Measurements from ENCODE around the gene NBAS.

NBAS gene

DNA sequence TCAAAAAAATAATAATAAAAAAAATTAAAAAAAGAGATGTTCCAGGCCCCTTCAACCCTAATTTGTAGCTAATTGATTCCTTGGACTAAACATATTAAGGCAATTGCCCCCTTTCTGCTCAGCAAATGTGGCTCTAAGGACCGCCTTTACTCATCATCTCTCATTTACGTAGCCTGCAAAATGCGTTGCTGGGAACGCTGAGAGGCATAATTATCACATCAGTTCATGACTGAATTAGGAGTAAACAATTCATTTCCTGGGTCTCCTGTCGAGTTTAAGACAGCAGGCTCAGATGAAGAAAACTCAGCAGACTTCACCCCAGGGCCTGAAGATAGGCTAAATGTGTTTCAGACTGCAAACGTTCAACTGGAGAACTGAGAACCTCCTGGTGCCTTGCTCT, 413.5 kb downstream of the NBAS start:
- H3K14ac ChIP-seq (ENCODE audit: low read length in 2 of 2) = no peak overlapping the region
- H2AFZ ChIP-seq (ENCODE audit: low read depth, low read length) = no peak overlapping the region
- no peak overlapping the region for H2BK120ac ChIP-seq (ENCODE audit: low read depth, low read length)

DNA sequence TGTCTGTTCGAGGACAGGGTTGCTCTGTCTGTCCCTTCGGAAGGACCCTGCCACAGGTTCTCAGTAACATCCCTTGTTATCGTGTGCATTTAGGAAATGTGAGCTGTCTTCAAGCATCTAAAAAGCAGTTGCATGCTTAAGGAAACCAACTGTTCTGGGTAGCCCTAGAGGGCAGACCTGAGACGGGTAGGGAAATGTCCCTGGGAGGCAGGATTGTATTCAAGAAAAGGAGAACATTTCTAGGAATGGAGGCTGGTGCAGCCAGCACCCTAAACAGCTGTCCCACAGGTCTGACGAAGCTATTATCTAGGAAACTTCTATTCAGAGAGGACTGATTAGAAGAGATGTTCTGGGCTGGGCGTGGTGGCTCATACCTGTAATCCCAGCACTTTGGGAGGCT, 414.2 kb downstream of the NBAS start:
- Histone ChIP-seq H2BK15ac (ENCODE audit: low read depth, poor library complexity, severe bottlenecking) (no peak overlapping the region), H2AFZ (ENCODE audit: low read depth, low read length) (no peak overlapping the region), H3K27ac (ENCODE audit: low read length, poor library complexity, severe bottlenecking) (no peak overlapping the region), H3K36me3 (ENCODE audit: control insufficient read depth in 1 of 2, insufficient read depth in 2 of 2, low read depth in 1 of 2, low read length in 2 of 2) (no peaks in the 10 kb centered on the region), H4K91ac (ENCODE audit: low read length) (no peak overlapping the region), H3K4me2 (ENCODE audit: low read length, poor library complexity, severe bottlenecking) (no peak overlapping the region), H3K4me3 (ENCODE audit: insufficient read depth in 1 of 2, low read depth in 1 of 2, low read length in 2 of 2) (no peak overlapping the region), H2AK5ac (ENCODE audit: low read length, severe bottlenecking) (no peak overlapping the region), H3K27me3 (ENCODE audit: control insufficient read depth in 1 of 2, insufficient read depth in 1 of 2, low read length in 2 of 2) (no peaks in the 10 kb centered on the region), H3K4ac (ENCODE audit: low read depth in 1 of 2, low read length in 2 of 2) (no peak overlapping the region), H2BK5ac (ENCODE audit: low read depth, low read length, poor library complexity, severe bottlenecking) (no peak overlapping the region), H3K14ac (ENCODE audit: low read length in 2 of 2) (no peak overlapping the region), H3K9ac (ENCODE audit: low read length) (no peak overlapping the region), H4K8ac (ENCODE audit: low read length) (no peak overlapping the region), H3K18ac (ENCODE audit: low read depth in 1 of 2, low read length in 2 of 2) (no peak overlapping the region), H3K9me3 (ENCODE audit: control insufficient read depth, low read length) (no peaks in the 10 kb centered on the region), H2BK12ac (ENCODE audit: low read length in 2 of 2) (no peak overlapping the region), H3K79me1 (replicated peaks; ENCODE audit: low read length, poor library complexity, severe bottlenecking) (no peaks in the 10 kb centered on the region), H2BK120ac (ENCODE audit: low read depth, low read length) (no peak overlapping the region), H3K23ac (ENCODE audit: low read length in 2 of 2) (no peak overlapping the region), H3K4me1 (ENCODE audit: control insufficient read depth, insufficient read depth, low read depth, low read length) (peaks cover 8% of the 10 kb centered on the region)
- no peak for DNase-seq
- WGBS = 94% methylated on average over 6 of the region's 6 CpGs

More for the DNA sequence above, 413.5 kb downstream of the NBAS start:
- no peak for DNase-seq
- H3K9me3 ChIP-seq (ENCODE audit: control insufficient read depth, low read length) = no peaks in the 10 kb centered on the region
- H2BK15ac ChIP-seq (ENCODE audit: low read depth, poor library complexity, severe bottlenecking) = no peak overlapping the region
- no peak overlapping the region for H3K4me3 ChIP-seq (ENCODE audit: insufficient read depth in 1 of 2, low read depth in 1 of 2, low read length in 2 of 2)
- H3K79me1 ChIP-seq (replicated peaks; ENCODE audit: low read length, poor library complexity, severe bottlenecking) = no peaks in the 10 kb centered on the region
- WGBS = 76% methylated on average over 6 of the region's 6 CpGs
- H3K4ac ChIP-seq (ENCODE audit: low read depth in 1 of 2, low read length in 2 of 2) = no peak overlapping the region
- no peak overlapping the region for H3K9ac ChIP-seq (ENCODE audit: low read length)
- no peak overlapping the region for H2BK12ac ChIP-seq (ENCODE audit: low read length in 2 of 2)
- peaks cover 2% of the 10 kb centered on the region for H3K4me1 ChIP-seq (ENCODE audit: control insufficient read depth, insufficient read depth, low read depth, low read length)
- H4K91ac ChIP-seq (ENCODE audit: low read length) = no peak overlapping the region
- no peaks in the 10 kb centered on the region for H3K27me3 ChIP-seq (ENCODE audit: control insufficient read depth in 1 of 2, insufficient read depth in 1 of 2, low read length in 2 of 2)
- H2AK5ac ChIP-seq (ENCODE audit: low read length, severe bottlenecking) = no peak overlapping the region
- no peak overlapping the region for H3K4me2 ChIP-seq (ENCODE audit: low read length, poor library complexity, severe bottlenecking)
- H3K36me3 ChIP-seq (ENCODE audit: control insufficient read depth in 1 of 2, insufficient read depth in 2 of 2, low read depth in 1 of 2, low read length in 2 of 2) = no peaks in the 10 kb centered on the region
- H3K18ac ChIP-seq (ENCODE audit: low read depth in 1 of 2, low read length in 2 of 2) = no peak overlapping the region
- H2BK5ac ChIP-seq (ENCODE audit: low read depth, low read length, poor library complexity, severe bottlenecking) = no peak overlapping the region
- H3K23ac ChIP-seq (ENCODE audit: low read length in 2 of 2) = no peak overlapping the region
- no peak overlapping the region for H4K8ac ChIP-seq (ENCODE audit: low read length)
- no peak overlapping the region for H3K27ac ChIP-seq (ENCODE audit: low read length, poor library complexity, severe bottlenecking)

DNA sequence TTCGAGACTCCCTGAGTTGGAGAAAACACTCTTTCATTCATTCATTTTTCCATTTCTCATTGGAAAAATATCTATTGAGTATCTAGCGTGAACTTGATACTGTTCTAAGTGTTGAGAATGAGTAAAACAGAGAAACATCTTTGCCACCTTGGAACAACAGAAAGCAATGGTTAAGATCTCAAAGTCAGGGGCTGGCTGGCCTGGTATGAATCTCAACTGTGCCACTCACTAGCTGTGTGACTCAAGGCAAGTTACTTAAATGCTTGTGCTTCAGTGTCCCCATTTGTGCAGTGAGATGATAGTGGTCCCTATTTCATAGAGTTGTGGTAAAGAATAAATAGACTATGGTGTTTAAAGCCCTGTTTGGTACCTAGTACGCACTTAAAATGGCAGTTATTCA, 415.2 kb downstream of the NBAS start:
- Histone ChIP-seq H2BK120ac (ENCODE audit: low read depth, low read length) (no peak overlapping the region), H3K9me3 (ENCODE audit: control insufficient read depth, low read length) (no peaks in the 10 kb centered on the region), H4K91ac (ENCODE audit: low read length) (no peak overlapping the region), H2BK15ac (ENCODE audit: low read depth, poor library complexity, severe bottlenecking) (no peak overlapping the region), H2AK5ac (ENCODE audit: low read length, severe bottlenecking) (no peak overlapping the region), H2AFZ (ENCODE audit: low read depth, low read length) (no peak overlapping the region), H2BK12ac (ENCODE audit: low read length in 2 of 2) (no peak overlapping the region), H4K8ac (ENCODE audit: low read length) (no peak overlapping the region), H3K4me2 (ENCODE audit: low read length, poor library complexity, severe bottlenecking) (no peak overlapping the region), H3K27me3 (ENCODE audit: control insufficient read depth in 1 of 2, insufficient read depth in 1 of 2, low read length in 2 of 2) (no peaks in the 10 kb centered on the region), H3K4ac (ENCODE audit: low read depth in 1 of 2, low read length in 2 of 2) (no peak overlapping the region), H3K27ac (ENCODE audit: low read length, poor library complexity, severe bottlenecking) (no peak overlapping the region), H3K4me3 (ENCODE audit: insufficient read depth in 1 of 2, low read depth in 1 of 2, low read length in 2 of 2) (no peak overlapping the region), H3K18ac (ENCODE audit: low read depth in 1 of 2, low read length in 2 of 2) (no peak overlapping the region), H3K14ac (ENCODE audit: low read length in 2 of 2) (no peak overlapping the region), H2BK5ac (ENCODE audit: low read depth, low read length, poor library complexity, severe bottlenecking) (no peak overlapping the region), H3K23ac (ENCODE audit: low read length in 2 of 2) (no peak overlapping the region), H3K4me1 (ENCODE audit: control insufficient read depth, insufficient read depth, low read depth, low read length) (peaks cover 8% of the 10 kb centered on the region), H3K79me1 (replicated peaks; ENCODE audit: low read length, poor library complexity, severe bottlenecking) (no peaks in the 10 kb centered on the region), H3K9ac (ENCODE audit: low read length) (no peak overlapping the region), H3K36me3 (ENCODE audit: control insufficient read depth in 1 of 2, insufficient read depth in 2 of 2, low read depth in 1 of 2, low read length in 2 of 2) (no peaks in the 10 kb centered on the region)
- DNase-seq = no peak
- WGBS = 97% methylated on average over 2 of the region's 3 CpGs

GRCh38 chr2:15145046-15145817, 415.9 kb downstream of the NBAS start:
- Histone ChIP-seq H3K27ac (ENCODE audit: low read length, poor library complexity, severe bottlenecking) (no peak overlapping the region), H3K9me3 (ENCODE audit: control insufficient read depth, low read length) (peaks cover 1% of the 10 kb centered on the region), H3K79me1 (replicated peaks; ENCODE audit: low read length, poor library complexity, severe bottlenecking) (no peaks in the 10 kb centered on the region), H2AFZ (ENCODE audit: low read depth, low read length) (no peak overlapping the region), H2BK120ac (ENCODE audit: low read depth, low read length) (no peak overlapping the region), H3K14ac (ENCODE audit: low read length in 2 of 2) (no peak overlapping the region), H3K4me3 (ENCODE audit: insufficient read depth in 1 of 2, low read depth in 1 of 2, low read length in 2 of 2) (no peak overlapping the region), H3K9ac (ENCODE audit: low read length) (no peak overlapping the region), H2BK12ac (ENCODE audit: low read length in 2 of 2) (no peak overlapping the region), H3K18ac (ENCODE audit: low read depth in 1 of 2, low read length in 2 of 2) (no peak overlapping the region), H3K4ac (ENCODE audit: low read depth in 1 of 2, low read length in 2 of 2) (no peak overlapping the region), H2BK15ac (ENCODE audit: low read depth, poor library complexity, severe bottlenecking) (no peak overlapping the region), H2BK5ac (ENCODE audit: low read depth, low read length, poor library complexity, severe bottlenecking) (no peak overlapping the region), H2AK5ac (ENCODE audit: low read length, severe bottlenecking) (no peak overlapping the region), H3K27me3 (ENCODE audit: control insufficient read depth in 1 of 2, insufficient read depth in 1 of 2, low read length in 2 of 2) (no peaks in the 10 kb centered on the region), H3K23ac (ENCODE audit: low read length in 2 of 2) (no peak overlapping the region), H4K91ac (ENCODE audit: low read length) (no peak overlapping the region), H3K4me1 (ENCODE audit: control insufficient read depth, insufficient read depth, low read depth, low read length) (peaks cover 8% of the 10 kb centered on the region), H3K4me2 (ENCODE audit: low read length, poor library complexity, severe bottlenecking) (no peak overlapping the region), H3K36me3 (ENCODE audit: control insufficient read depth in 1 of 2, insufficient read depth in 2 of 2, low read depth in 1 of 2, low read length in 2 of 2) (no peaks in the 10 kb centered on the region), H4K8ac (ENCODE audit: low read length) (no peak overlapping the region)
- 82% methylated on average over 3 of the region's 5 CpGs for WGBS
- DNase-seq = peak; percentile 7
